ENCODE measurements around the gene DNER. TPM values are rescaled to one million over a fixed set of nuclear protein-coding genes. Genes with fewer than 3 reads are reported as not detected.

DNER gene
- total and polyA plus RNA-seq, 2 donors (not counting 3 experiments of a cell fraction or from before 2014, with no cell fraction given): 0.01 TPM; not detected in 1

GRCh38 chr2:229564300-229564907, 150.0 kb downstream of the DNER start:
- H3K27ac ChIP-seq (ENCODE audit: insufficient read depth, low read depth, low read length): no peak overlapping the region
- no peaks in the 10 kb centered on the region for H3K4me1 ChIP-seq (ENCODE audit: control insufficient read depth, extremely low read depth, insufficient read depth, low read length)
- H3K4me3 ChIP-seq (replicated peaks in 1 of 3; ENCODE audit: insufficient read depth in 1 of 3, low read depth in 1 of 3, low read length in 3 of 3): no peak overlapping the region
- no peak overlapping the region for H3K4me2 ChIP-seq (ENCODE audit: insufficient read depth, low read length)
- dilution Hi-C loops (cut with MboI; ENCODE audit: extremely low pct_ligation_motif_present, low sequenced_read_pairs): no loop called here
- H3K9me3 ChIP-seq (replicated peaks; ENCODE audit: control insufficient read depth, insufficient read depth, low read length): no peaks in the 10 kb centered on the region
- no peak overlapping the region for H3K9ac ChIP-seq (replicated peaks; ENCODE audit: extremely low read depth, insufficient read depth, low read length)
- no peaks in the 10 kb centered on the region for H3K36me3 ChIP-seq (ENCODE audit: control insufficient read depth in 2 of 2, extremely low read depth in 1 of 2, insufficient read depth in 2 of 2, low read length in 2 of 2)
- intact Hi-C loops (cut with micrococcal nuclease): no loop called here
- FAIRE-seq: no peak
- H3K79me2 ChIP-seq (ENCODE audit: control insufficient read depth, insufficient read depth, low read length): no peaks in the 10 kb centered on the region
- H3K9me1 ChIP-seq (replicated peaks; ENCODE audit: control insufficient read depth, extremely low read depth, insufficient read depth, low read length): no peaks in the 10 kb centered on the region
- ChIA-PET CTCF (no interaction called here), POLR2A (no interaction called here)
- DNase-seq (ENCODE audit: low read depth, low spot score): no peak
- TF ChIP-seq MYC (IDR thresholded peaks at IDR 0.05; ENCODE audit: low read depth, low read length): no peak
- no peak for TF ChIP-seq EZH2 (IDR thresholded peaks at IDR 0.05; ENCODE audit: borderline replicate concordance, low read depth, low read length, severe bottlenecking)
- no peak for TF ChIP-seq FOS (IDR thresholded peaks at IDR 0.05; ENCODE audit: borderline replicate concordance, insufficient read depth, low read length)
- TF ChIP-seq POLR2A (IDR thresholded peaks at IDR 0.05; ENCODE audit: low read depth, low read length): no peak
- TF ChIP-seq POLR2AphosphoS5 (IDR thresholded peaks at IDR 0.05; ENCODE audit: insufficient read depth, low read depth, low read length): no peak
- TF ChIP-seq CTCF (IDR thresholded peaks at IDR 0.05; ENCODE audit: extremely low read depth in 1 of 2, insufficient read depth in 1 of 2, low read depth in 1 of 2, low read length in 2 of 2): no peak
- TF ChIP-seq JUN (IDR thresholded peaks at IDR 0.05; ENCODE audit: borderline replicate concordance, insufficient read depth, insufficient read length, low read depth): no peak
- no peak for TF ChIP-seq GATA2 (IDR thresholded peaks at IDR 0.05; ENCODE audit: insufficient read depth, insufficient read length, low read depth, low read length)
- TF ChIP-seq MAX (IDR thresholded peaks at IDR 0.05; ENCODE audit: insufficient read depth, insufficient read length): no peak
- H3K27me3 ChIP-seq (ENCODE audit: control insufficient read depth in 2 of 2, insufficient read depth in 2 of 2, low read length in 2 of 2): no peaks in the 10 kb centered on the region
- no TSS peak for BruUV-seq (replicated peaks)
- no peaks in the 10 kb centered on the region for H4K20me1 ChIP-seq (replicated peaks; ENCODE audit: control insufficient read depth, extremely low read depth, insufficient read depth, low read length)
- H2AFZ ChIP-seq (ENCODE audit: low read depth, low read length): no peak overlapping the region
